ENCODE results near the gene GFOD1. TPM values are rescaled to one million over a fixed set of nuclear protein-coding genes. Genes with fewer than 3 reads are reported as not detected.
"Not testable (repeated sequence)": the region's sequence is repeated elsewhere in the genome, so short reads cannot be mapped to it uniquely, and the experiment has no call there.

Gene GFOD1
- polyA plus RNA-seq, 1 donor from 2014 or later = 7.0 TPM

DNA sequence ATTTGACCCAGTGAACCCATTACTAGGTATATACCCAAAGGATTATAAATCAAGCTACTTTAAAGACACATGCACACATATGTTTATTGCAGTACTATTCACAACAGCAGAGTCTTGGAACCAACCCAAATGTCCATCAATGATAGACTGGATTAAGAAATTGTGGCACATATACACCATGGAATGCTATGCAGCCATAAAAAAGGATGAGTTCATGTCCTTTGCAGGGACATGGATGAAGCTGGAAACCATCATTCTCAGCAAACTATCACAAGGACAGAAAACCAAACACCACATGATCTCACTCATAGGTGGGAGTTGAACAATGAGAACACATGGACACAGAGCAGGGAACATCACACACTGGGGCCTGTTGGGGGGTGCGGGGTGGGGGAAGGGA is 98.2 kb downstream of the GFOD1 start:
- not testable (repeated sequence) for H2AFZ ChIP-seq (ENCODE audit: low read depth, low read length); H3K9me3 ChIP-seq (ENCODE audit: low read length); H3K27ac ChIP-seq (ENCODE audit: low read length); H3K27me3 ChIP-seq (ENCODE audit: insufficient read depth, low read depth, low read length); H3K9ac ChIP-seq (ENCODE audit: low read length); H3K4me3 ChIP-seq (ENCODE audit: low read length); H3K4me2 ChIP-seq (ENCODE audit: low read length); H4K20me1 ChIP-seq (ENCODE audit: insufficient read depth); H3K36me3 ChIP-seq (ENCODE audit: insufficient read depth, low read length); H3K9me2 ChIP-seq (ENCODE audit: insufficient read depth, low read length); H3K79me2 ChIP-seq (replicated peaks; ENCODE audit: insufficient read depth, low read length); H3F3A ChIP-seq (ENCODE audit: insufficient read depth, low read length, poor library complexity, severe bottlenecking)

DNA sequence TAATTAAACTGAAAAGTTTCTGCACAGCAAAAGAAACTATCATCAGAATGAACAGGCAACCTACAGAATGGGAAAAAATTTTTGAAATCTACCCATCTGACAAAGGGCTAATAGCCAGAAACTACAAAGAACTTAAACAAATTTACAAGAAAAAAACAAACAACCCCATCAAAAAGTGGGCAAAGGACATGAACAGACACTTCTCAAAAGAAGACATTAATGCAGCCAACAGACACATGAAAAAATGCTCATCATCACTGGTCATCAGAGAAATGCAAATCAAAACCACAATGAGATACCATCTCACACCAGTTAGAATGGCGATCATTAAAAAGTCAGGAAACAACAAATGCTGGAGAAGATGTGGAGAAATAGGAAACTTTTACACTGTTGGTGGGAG is 98.6 kb downstream of the GFOD1 start:
- H3K4me3 ChIP-seq (ENCODE audit: low read length); H3K36me3 ChIP-seq (ENCODE audit: insufficient read depth, low read length); H3K27me3 ChIP-seq (ENCODE audit: insufficient read depth, low read depth, low read length); H3K9ac ChIP-seq (ENCODE audit: low read length); H3K9me2 ChIP-seq (ENCODE audit: insufficient read depth, low read length); H3K9me3 ChIP-seq (ENCODE audit: low read length); H4K20me1 ChIP-seq (ENCODE audit: insufficient read depth); H3K27ac ChIP-seq (ENCODE audit: low read length); H2AFZ ChIP-seq (ENCODE audit: low read depth, low read length); H3K79me2 ChIP-seq (replicated peaks; ENCODE audit: insufficient read depth, low read length); H3F3A ChIP-seq (ENCODE audit: insufficient read depth, low read length, poor library complexity, severe bottlenecking); H3K4me2 ChIP-seq (ENCODE audit: low read length): not testable (repeated sequence)

DNA sequence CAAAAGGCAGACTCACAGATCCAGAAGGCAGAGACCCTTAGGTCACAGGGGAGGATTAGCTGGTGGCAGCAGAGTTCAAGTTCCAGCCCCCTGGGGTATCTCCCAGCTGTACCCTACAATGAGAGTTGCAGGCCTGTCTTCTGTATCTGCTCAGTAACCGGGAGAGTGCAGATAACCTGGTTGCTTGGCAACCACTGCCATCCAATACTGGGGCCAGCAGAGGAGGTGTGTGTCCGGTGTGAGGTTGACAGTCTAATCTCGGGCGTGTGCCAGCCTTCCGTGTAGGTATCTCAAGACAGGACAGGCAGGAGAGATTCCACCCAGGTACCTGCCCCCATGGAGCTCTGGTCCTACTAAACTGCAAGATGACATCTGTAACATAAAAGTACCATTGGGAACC is 102.4 kb downstream of the GFOD1 start:
- H3K27me3 ChIP-seq (ENCODE audit: insufficient read depth, low read depth, low read length) = no peaks in the 10 kb centered on the region
- no peak overlapping the region for H3K9ac ChIP-seq (ENCODE audit: low read length)
- H3K79me2 ChIP-seq (replicated peaks; ENCODE audit: insufficient read depth, low read length) = no peaks in the 10 kb centered on the region
- no peaks in the 10 kb centered on the region for H3K36me3 ChIP-seq (ENCODE audit: insufficient read depth, low read length)
- H3F3A ChIP-seq (ENCODE audit: insufficient read depth, low read length, poor library complexity, severe bottlenecking) = no peaks in the 10 kb centered on the region
- no peak overlapping the region for H3K4me2 ChIP-seq (ENCODE audit: low read length)
- H3K9me3 ChIP-seq (ENCODE audit: low read length) = no peaks in the 10 kb centered on the region
- H3K9me2 ChIP-seq (ENCODE audit: insufficient read depth, low read length) = no peaks in the 10 kb centered on the region
- H2AFZ ChIP-seq (ENCODE audit: low read depth, low read length) = no peak overlapping the region
- no peaks in the 10 kb centered on the region for H4K20me1 ChIP-seq (ENCODE audit: insufficient read depth)
- TF ChIP-seq, protein P1, sequence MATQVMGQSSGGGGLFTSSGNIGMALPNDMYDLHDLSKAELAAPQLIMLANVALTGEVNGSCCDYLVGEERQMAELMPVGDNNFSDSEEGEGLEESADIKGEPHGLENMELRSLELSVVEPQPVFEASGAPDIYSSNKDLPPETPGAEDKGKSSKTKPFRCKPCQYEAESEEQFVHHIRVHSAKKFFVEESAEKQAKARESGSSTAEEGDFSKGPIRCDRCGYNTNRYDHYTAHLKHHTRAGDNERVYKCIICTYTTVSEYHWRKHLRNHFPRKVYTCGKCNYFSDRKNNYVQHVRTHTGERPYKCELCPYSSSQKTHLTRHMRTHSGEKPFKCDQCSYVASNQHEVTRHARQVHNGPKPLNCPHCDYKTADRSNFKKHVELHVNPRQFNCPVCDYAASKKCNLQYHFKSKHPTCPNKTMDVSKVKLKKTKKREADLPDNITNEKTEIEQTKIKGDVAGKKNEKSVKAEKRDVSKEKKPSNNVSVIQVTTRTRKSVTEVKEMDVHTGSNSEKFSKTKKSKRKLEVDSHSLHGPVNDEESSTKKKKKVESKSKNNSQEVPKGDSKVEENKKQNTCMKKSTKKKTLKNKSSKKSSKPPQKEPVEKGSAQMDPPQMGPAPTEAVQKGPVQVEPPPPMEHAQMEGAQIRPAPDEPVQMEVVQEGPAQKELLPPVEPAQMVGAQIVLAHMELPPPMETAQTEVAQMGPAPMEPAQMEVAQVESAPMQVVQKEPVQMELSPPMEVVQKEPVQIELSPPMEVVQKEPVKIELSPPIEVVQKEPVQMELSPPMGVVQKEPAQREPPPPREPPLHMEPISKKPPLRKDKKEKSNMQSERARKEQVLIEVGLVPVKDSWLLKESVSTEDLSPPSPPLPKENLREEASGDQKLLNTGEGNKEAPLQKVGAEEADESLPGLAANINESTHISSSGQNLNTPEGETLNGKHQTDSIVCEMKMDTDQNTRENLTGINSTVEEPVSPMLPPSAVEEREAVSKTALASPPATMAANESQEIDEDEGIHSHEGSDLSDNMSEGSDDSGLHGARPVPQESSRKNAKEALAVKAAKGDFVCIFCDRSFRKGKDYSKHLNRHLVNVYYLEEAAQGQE (IDR thresholded peaks at IDR 0.05; ENCODE audit: borderline replicate concordance) = no peak
- TF ChIP-seq EP300 (conservative IDR thresholded peaks at IDR 0.05; ENCODE audit: poor library complexity, severe bottlenecking) = peak; percentile 22
- peak overlapping the region; percentile 13 for H3K4me3 ChIP-seq (ENCODE audit: low read length)
- H3K27ac ChIP-seq (ENCODE audit: low read length) = peak overlapping the region; percentile 23

DNA sequence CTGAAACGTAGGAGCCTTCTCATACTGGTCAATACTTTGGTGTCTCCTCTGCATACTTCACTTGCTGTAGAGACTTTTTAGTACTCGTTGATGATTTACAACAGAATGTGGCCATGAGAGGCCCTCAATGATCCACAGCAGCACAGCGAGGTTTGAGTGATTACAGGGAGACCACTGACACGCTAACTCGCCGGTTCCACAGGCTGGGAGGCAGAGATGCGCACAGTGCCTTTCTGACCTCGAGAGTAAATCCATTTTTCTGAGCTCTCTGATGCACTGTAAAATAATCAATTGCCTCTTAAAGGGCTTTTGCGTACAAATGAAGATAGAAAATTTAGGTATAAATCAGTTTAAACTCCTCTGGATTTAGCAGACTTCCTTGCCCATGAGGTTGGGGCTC is 102.9 kb downstream of the GFOD1 start:
- Histone ChIP-seq H3K79me2 (replicated peaks; ENCODE audit: insufficient read depth, low read length) (no peaks in the 10 kb centered on the region), H3K4me2 (ENCODE audit: low read length) (no peak overlapping the region), H3K27me3 (ENCODE audit: insufficient read depth, low read depth, low read length) (no peaks in the 10 kb centered on the region), H3K9me2 (ENCODE audit: insufficient read depth, low read length) (no peaks in the 10 kb centered on the region), H3K27ac (ENCODE audit: low read length) (peak overlapping the region; percentile 23), H4K20me1 (ENCODE audit: insufficient read depth) (no peaks in the 10 kb centered on the region), H3K36me3 (ENCODE audit: insufficient read depth, low read length) (no peaks in the 10 kb centered on the region), H3K9me3 (ENCODE audit: low read length) (no peaks in the 10 kb centered on the region), H2AFZ (ENCODE audit: low read depth, low read length) (no peak overlapping the region), H3K4me3 (ENCODE audit: low read length) (peak overlapping the region; percentile 13), H3K9ac (ENCODE audit: low read length) (no peak overlapping the region), H3F3A (ENCODE audit: insufficient read depth, low read length, poor library complexity, severe bottlenecking) (no peaks in the 10 kb centered on the region)
- TF ChIP-seq, protein P2, sequence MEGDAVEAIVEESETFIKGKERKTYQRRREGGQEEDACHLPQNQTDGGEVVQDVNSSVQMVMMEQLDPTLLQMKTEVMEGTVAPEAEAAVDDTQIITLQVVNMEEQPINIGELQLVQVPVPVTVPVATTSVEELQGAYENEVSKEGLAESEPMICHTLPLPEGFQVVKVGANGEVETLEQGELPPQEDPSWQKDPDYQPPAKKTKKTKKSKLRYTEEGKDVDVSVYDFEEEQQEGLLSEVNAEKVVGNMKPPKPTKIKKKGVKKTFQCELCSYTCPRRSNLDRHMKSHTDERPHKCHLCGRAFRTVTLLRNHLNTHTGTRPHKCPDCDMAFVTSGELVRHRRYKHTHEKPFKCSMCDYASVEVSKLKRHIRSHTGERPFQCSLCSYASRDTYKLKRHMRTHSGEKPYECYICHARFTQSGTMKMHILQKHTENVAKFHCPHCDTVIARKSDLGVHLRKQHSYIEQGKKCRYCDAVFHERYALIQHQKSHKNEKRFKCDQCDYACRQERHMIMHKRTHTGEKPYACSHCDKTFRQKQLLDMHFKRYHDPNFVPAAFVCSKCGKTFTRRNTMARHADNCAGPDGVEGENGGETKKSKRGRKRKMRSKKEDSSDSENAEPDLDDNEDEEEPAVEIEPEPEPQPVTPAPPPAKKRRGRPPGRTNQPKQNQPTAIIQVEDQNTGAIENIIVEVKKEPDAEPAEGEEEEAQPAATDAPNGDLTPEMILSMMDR (IDR thresholded peaks at IDR 0.05; ENCODE audit: poor library complexity, severe bottlenecking) = no peak
- TF ChIP-seq TAF1 (IDR thresholded peaks at IDR 0.05; ENCODE audit: low read depth) = no peak
- TF ChIP-seq, protein P1 (IDR thresholded peaks at IDR 0.05; ENCODE audit: borderline replicate concordance) = no peak
- no peak for TF ChIP-seq MXI1 (conservative IDR thresholded peaks at IDR 0.05; ENCODE audit: poor library complexity, severe bottlenecking)
- TF ChIP-seq SMC3 (conservative IDR thresholded peaks at IDR 0.05; ENCODE audit: poor library complexity) = no peak
- TF ChIP-seq EP300 (conservative IDR thresholded peaks at IDR 0.05; ENCODE audit: poor library complexity, severe bottlenecking) = no peak
- TF ChIP-seq RAD21 (conservative IDR thresholded peaks at IDR 0.05) = no peak
- TF ChIP-seq POLR2AphosphoS5 (IDR thresholded peaks at IDR 0.05) = no peak
- no peak for TF ChIP-seq EZH2 (IDR thresholded peaks at IDR 0.05; ENCODE audit: borderline replicate concordance, insufficient read depth, low read length, poor library complexity, severe bottlenecking)
